Endodermal cell (in vitro differentiated cells): Measurements from ENCODE around the gene LMF1. TPM values are rescaled to one million over a fixed set of nuclear protein-coding genes. Genes with fewer than 3 reads are reported as not detected.

Experiments used
- DNase-seq: peaks from one replicate; pipeline ENCODE4 v3.0.0-alpha.2; 2017
- H3K27ac ChIP-seq: 2 replicates; pipeline ENCODE4 v1.5.1; 2013; ENCODE audit warnings: mild to moderate bottlenecking, low read depth, low read length, moderate library complexity
- H3K27me3 ChIP-seq: 2 replicates; pipeline ENCODE4 v1.6.1; 2013; ENCODE audit warnings: mild to moderate bottlenecking, low read length, moderate library complexity; ENCODE audit not compliant: insufficient read depth, control insufficient read depth, poor library complexity, severe bottlenecking
- H3K36me3 ChIP-seq: 2 replicates; pipeline ENCODE4 v1.7.0; 2013; ENCODE audit warnings: mild to moderate bottlenecking, low read length, moderate library complexity; ENCODE audit not compliant: control insufficient read depth, insufficient read depth
- H3K4me1 ChIP-seq: one replicate; pipeline ENCODE4 v1.7.0; 2013; ENCODE audit warnings: low read length; ENCODE audit not compliant: control insufficient read depth, insufficient read depth
- H3K4me3 ChIP-seq: 2 replicates; pipeline ENCODE4 v1.5.1; 2013; ENCODE audit warnings: mild to moderate bottlenecking, low read length, moderate library complexity
- H3K9ac ChIP-seq: 2 replicates; pipeline ENCODE4 v1.6.1; 2013; ENCODE audit warnings: mild to moderate bottlenecking, low read length, moderate library complexity; ENCODE audit not compliant: poor library complexity, severe bottlenecking; ENCODE audit errors: extremely low read depth
- H3K9me3 ChIP-seq: 2 replicates; pipeline ENCODE4 v1.6.1; 2013; ENCODE audit warnings: mild to moderate bottlenecking, low read length, moderate library complexity; ENCODE audit not compliant: control insufficient read depth
- H3K27ac Mint-ChIP-seq: 2 replicates; pipeline ENCODE4 v1.8.0; 2020; ENCODE audit warnings: mixed read lengths
- H3K27me3 Mint-ChIP-seq: 2 replicates; pipeline ENCODE4 v1.8.0; 2021; ENCODE audit warnings: mild to moderate bottlenecking, mixed read lengths; ENCODE audit not compliant: insufficient read depth
- H3K36me3 Mint-ChIP-seq: 2 replicates; pipeline ENCODE4 v1.8.0; 2020; ENCODE audit warnings: low read depth, mixed read lengths
- H3K4me1 Mint-ChIP-seq: 2 replicates; pipeline ENCODE4 v1.8.0; 2020; ENCODE audit warnings: mixed read lengths
- H3K4me3 Mint-ChIP-seq: 2 replicates; pipeline ENCODE4 v1.8.0; 2020; ENCODE audit warnings: mild to moderate bottlenecking, moderate library complexity, mixed read lengths
- H3K9me3 Mint-ChIP-seq: 2 replicates; pipeline ENCODE4 v1.8.0; 2020; ENCODE audit warnings: mild to moderate bottlenecking, mixed read lengths
- WGBS, 2 experiments: methylation state at CpG; one replicate each; pipeline versions ENCODE4 v1.1.5 to v1.1.7; 2013; ENCODE audit warnings: missing lambda C conversion rate in 2 of 2, mixed read lengths in 1 of 2; ENCODE audit not compliant: insufficient coverage in 1 of 2, insufficient read length in 1 of 2; 5-methylcytosine and 5-hydroxymethylcytosine counted together
- total RNA-seq, 2 donors: library from RNA; stranded (reverse); fragmentation: NEBNext Ultra II Directional in 1 of 2; extraction: Animal tissue kit (Norgen Biotek cat#: 25700) in 1 of 2; gene quantifications; 2 replicates in 1 of 2; 3 replicates in 1 of 2; pipeline ENCODE4 v1.2.1, GENCODE V29; 2021
- TF ChIP-seq, protein P1 (sequence below): fragments of 200-600 bp; sonication (generic); conservative IDR thresholded peaks from 2 replicates; pipeline ENCODE4 v1.5.0; 2021; ENCODE audit warnings: antibody characterized with exemption, mild to moderate bottlenecking

Gene LMF1
- total RNA-seq, 2 donors from 2014 or later = 13.7 to 15.1 TPM

DNA sequence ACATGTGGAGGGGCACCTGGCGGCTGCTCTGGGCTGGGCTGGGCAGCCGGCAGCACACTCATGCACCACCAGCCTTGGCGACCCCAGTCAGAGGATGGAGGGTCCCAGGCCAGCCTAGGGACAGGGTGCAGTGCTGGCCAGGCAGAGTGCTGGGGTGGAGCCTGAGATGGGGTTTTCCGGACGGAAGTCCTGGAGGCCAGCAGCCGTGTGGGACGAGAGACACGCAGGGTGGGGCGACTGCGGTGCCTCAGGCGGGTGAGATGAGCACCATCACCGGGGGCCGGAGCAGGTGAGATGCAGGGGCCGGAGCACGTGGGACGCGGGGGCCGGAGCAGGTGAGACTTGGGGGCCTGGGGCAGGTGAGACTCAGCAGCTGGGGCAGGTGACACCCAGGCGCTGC lies 55.2 kb downstream of the LMF1 start:
- no peak for DNase-seq
- TF ChIP-seq, protein P1, sequence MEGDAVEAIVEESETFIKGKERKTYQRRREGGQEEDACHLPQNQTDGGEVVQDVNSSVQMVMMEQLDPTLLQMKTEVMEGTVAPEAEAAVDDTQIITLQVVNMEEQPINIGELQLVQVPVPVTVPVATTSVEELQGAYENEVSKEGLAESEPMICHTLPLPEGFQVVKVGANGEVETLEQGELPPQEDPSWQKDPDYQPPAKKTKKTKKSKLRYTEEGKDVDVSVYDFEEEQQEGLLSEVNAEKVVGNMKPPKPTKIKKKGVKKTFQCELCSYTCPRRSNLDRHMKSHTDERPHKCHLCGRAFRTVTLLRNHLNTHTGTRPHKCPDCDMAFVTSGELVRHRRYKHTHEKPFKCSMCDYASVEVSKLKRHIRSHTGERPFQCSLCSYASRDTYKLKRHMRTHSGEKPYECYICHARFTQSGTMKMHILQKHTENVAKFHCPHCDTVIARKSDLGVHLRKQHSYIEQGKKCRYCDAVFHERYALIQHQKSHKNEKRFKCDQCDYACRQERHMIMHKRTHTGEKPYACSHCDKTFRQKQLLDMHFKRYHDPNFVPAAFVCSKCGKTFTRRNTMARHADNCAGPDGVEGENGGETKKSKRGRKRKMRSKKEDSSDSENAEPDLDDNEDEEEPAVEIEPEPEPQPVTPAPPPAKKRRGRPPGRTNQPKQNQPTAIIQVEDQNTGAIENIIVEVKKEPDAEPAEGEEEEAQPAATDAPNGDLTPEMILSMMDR = no peak
- H3K27ac Mint-ChIP-seq = no peak overlapping the region

DNA sequence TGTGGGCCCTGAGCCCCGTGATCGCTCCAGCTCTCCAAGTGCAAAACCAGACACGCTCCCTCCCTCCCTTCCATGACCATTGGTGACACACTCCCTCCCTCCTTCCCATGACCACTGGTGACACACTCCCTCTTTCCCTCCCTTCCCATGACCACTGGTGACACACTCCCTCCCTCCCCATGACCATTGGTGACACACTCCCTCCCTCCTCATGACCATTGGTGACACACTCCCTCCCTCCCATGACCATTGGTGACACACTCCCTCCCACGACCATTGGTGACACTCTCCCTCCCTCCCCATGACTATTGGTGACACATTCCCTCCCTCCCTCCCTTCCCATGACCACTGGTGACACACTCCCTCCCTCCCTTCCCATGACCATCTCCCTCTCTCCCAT lies 56.3 kb downstream of the LMF1 start:
- no peak overlapping the region for H3K9ac ChIP-seq
- no peaks in the 10 kb centered on the region for H3K27me3 ChIP-seq
- peaks cover 6% of the 10 kb centered on the region for H3K36me3 Mint-ChIP-seq
- no peak overlapping the region for H3K27ac ChIP-seq
- H3K4me3 ChIP-seq = no peak overlapping the region
- 89 to 100% methylated on average over 1 to 4 of the region's 4 CpGs for WGBS, 2 experiments
- no peak overlapping the region for H3K4me3 Mint-ChIP-seq
- H3K9me3 ChIP-seq = no peaks in the 10 kb centered on the region
- H3K27ac Mint-ChIP-seq = no peak overlapping the region
- H3K4me1 Mint-ChIP-seq = no peaks in the 10 kb centered on the region
- no peaks in the 10 kb centered on the region for H3K27me3 Mint-ChIP-seq
- no peaks in the 10 kb centered on the region for H3K4me1 ChIP-seq
- DNase-seq = no peak
- TF ChIP-seq, protein P1 = no peak
- H3K9me3 Mint-ChIP-seq = no peaks in the 10 kb centered on the region
- no peaks in the 10 kb centered on the region for H3K36me3 ChIP-seq

More for the DNA sequence above, 55.2 kb downstream of the LMF1 start:
- Mint-ChIP-seq H3K4me3 (no peak overlapping the region), H3K36me3 (peaks cover 2% of the 10 kb centered on the region), H3K4me1 (no peaks in the 10 kb centered on the region), H3K27me3 (no peaks in the 10 kb centered on the region), H3K9me3 (no peaks in the 10 kb centered on the region)
- Histone ChIP-seq H3K9me3 (no peaks in the 10 kb centered on the region), H3K4me1 (no peaks in the 10 kb centered on the region), H3K27me3 (no peaks in the 10 kb centered on the region), H3K4me3 (no peak overlapping the region), H3K36me3 (no peaks in the 10 kb centered on the region), H3K27ac (no peak overlapping the region), H3K9ac (no peak overlapping the region)
- WGBS, 2 experiments = 95 to 96% methylated on average over 3 to 19 of the region's 19 CpGs

GRCh38 chr16:913817-914439 lies 56.9 kb downstream of the LMF1 start:
- H3K36me3 ChIP-seq = no peaks in the 10 kb centered on the region
- 87 to 89% methylated on average over 14 to 26 of the region's 26 CpGs for WGBS, 2 experiments
- no peaks in the 10 kb centered on the region for H3K9me3 Mint-ChIP-seq
- no peak overlapping the region for H3K9ac ChIP-seq
- no peak overlapping the region for H3K27ac ChIP-seq
- DNase-seq = no peak
- TF ChIP-seq, protein P1 = no peak
- H3K9me3 ChIP-seq = no peaks in the 10 kb centered on the region
- no peaks in the 10 kb centered on the region for H3K27me3 Mint-ChIP-seq
- H3K4me3 ChIP-seq = no peak overlapping the region
- H3K36me3 Mint-ChIP-seq = peaks cover 11% of the 10 kb centered on the region
- no peak overlapping the region for H3K27ac Mint-ChIP-seq
- H3K27me3 ChIP-seq = no peaks in the 10 kb centered on the region
- no peak overlapping the region for H3K4me3 Mint-ChIP-seq
- no peaks in the 10 kb centered on the region for H3K4me1 Mint-ChIP-seq
- H3K4me1 ChIP-seq = no peaks in the 10 kb centered on the region
